ENCODE measurements around the gene DHCR24. TPM values are rescaled to one million over a fixed set of nuclear protein-coding genes. Genes with fewer than 3 reads are reported as not detected.
"Not testable (repeated sequence)": the region's sequence is repeated elsewhere in the genome, so short reads cannot be mapped to it uniquely, and the experiment has no call there.

The DHCR24 gene
- 18.8 TPM for total RNA-seq (ENCODE audit: insufficient read depth, low replicate concordance)

- peak; percentile 89 for DNase-seq (ENCODE audit: low spot score)
These were observed at the start of gene DHCR24 for GRCh38 chr1:54886724-54887664. Gene DHCR24 (minus strand): TSS chr1:54887195. CDS start chr1:54887119, 76 bp downstream.

- DNase-seq (ENCODE audit: low spot score) = peak; percentile 19
These were observed 49.8 kb upstream of the DHCR24 start for GRCh38 chr1:54936791-54937190.

GRCh38 chr1:54934869-54935268, 47.9 kb upstream of the DHCR24 start:
- DNase-seq (ENCODE audit: low spot score) = peak; percentile 76

GRCh38 chr1:54934081-54934480, 47.1 kb upstream of the DHCR24 start:
- not testable (repeated sequence) for DNase-seq (ENCODE audit: low spot score)

GRCh38 chr1:54931275-54931840, 44.4 kb upstream of the DHCR24 start:
- no peak for DNase-seq (ENCODE audit: low spot score)

GRCh38 chr1:54929700-54930099, 42.7 kb upstream of the DHCR24 start:
- no peak for DNase-seq (ENCODE audit: low spot score)

- DNase-seq (ENCODE audit: low spot score) = peak; percentile 38
These were observed 41.3 kb upstream of the DHCR24 start for GRCh38 chr1:54928327-54928726.

- DNase-seq (ENCODE audit: low spot score) = peak; percentile 82
These were observed 40.7 kb upstream of the DHCR24 start for GRCh38 chr1:54927472-54928240.

- no peak for DNase-seq (ENCODE audit: low spot score)
These were observed 40.0 kb upstream of the DHCR24 start for GRCh38 chr1:54926970-54927369.

GRCh38 chr1:54922921-54923421, 36.0 kb upstream of the DHCR24 start:
- no peak for DNase-seq (ENCODE audit: low spot score)

- DNase-seq (ENCODE audit: low spot score) = no peak
These were observed 35.2 kb upstream of the DHCR24 start for GRCh38 chr1:54922040-54922761.

GRCh38 chr1:54919367-54920359, 32.7 kb upstream of the DHCR24 start:
- DNase-seq (ENCODE audit: low spot score) = no peak

- DNase-seq (ENCODE audit: low spot score) = not testable (repeated sequence)
These were observed 24.1 kb upstream of the DHCR24 start for GRCh38 chr1:54911076-54911475.

GRCh38 chr1:54906586-54906985, 19.6 kb upstream of the DHCR24 start:
- no peak for DNase-seq (ENCODE audit: low spot score)

- peak; percentile 22 for DNase-seq (ENCODE audit: low spot score)
These were observed 17.6 kb upstream of the DHCR24 start for GRCh38 chr1:54904476-54905048.

GRCh38 chr1:54894271-54894670, 7.3 kb upstream of the DHCR24 start:
- no peak for DNase-seq (ENCODE audit: low spot score)

GRCh38 chr1:54892586-54892985, 5.6 kb upstream of the DHCR24 start:
- DNase-seq (ENCODE audit: low spot score) = no peak

- DNase-seq (ENCODE audit: low spot score) = no peak
These were observed 2.2 kb upstream of the DHCR24 start for GRCh38 chr1:54889132-54889725.

- DNase-seq (ENCODE audit: low spot score) = no peak
These were observed 1.2 kb upstream of the DHCR24 start for GRCh38 chr1:54888080-54888733.

Data from umbilical cord (tissue), 2 donors.